H9 (cell line): ENCODE measurements around the gene KMT5B. TPM values are rescaled to one million over a fixed set of nuclear protein-coding genes. Genes with fewer than 3 reads are reported as not detected.

Experiments used
- DNase-seq: peaks from one replicate; pipeline ENCODE4 v3.0.0-alpha.2; 2017
- H2AFZ ChIP-seq: one replicate; pipeline ENCODE4 v1.6.1; 2013; ENCODE audit warnings: mild to moderate bottlenecking, low read length, control low read depth, moderate library complexity
- H2AK5ac ChIP-seq: 2 replicates; pipeline ENCODE4 v1.6.1; 2013; ENCODE audit warnings: low read length, control low read depth, mixed read lengths; ENCODE audit not compliant: insufficient read length
- H2BK120ac ChIP-seq: one replicate; pipeline ENCODE4 v1.6.1; 2013; ENCODE audit warnings: low read depth, mild to moderate bottlenecking, low read length, control low read depth, inconsistent platforms; ENCODE audit not compliant: poor library complexity, severe bottlenecking
- H2BK12ac ChIP-seq: 2 replicates; pipeline ENCODE4 v1.6.1; 2013; ENCODE audit warnings: low read length, control low read depth, mixed read lengths, low read depth; ENCODE audit not compliant: insufficient read length
- H2BK15ac ChIP-seq: 2 replicates; pipeline ENCODE4 v1.6.1; 2013; ENCODE audit warnings: low read depth, low read length, control low read depth
- H2BK20ac ChIP-seq: one replicate; pipeline ENCODE4 v1.6.1; 2013; ENCODE audit warnings: low read depth, mild to moderate bottlenecking, low read length, control low read depth, inconsistent platforms; ENCODE audit not compliant: poor library complexity, severe bottlenecking
- H2BK5ac ChIP-seq: 2 replicates; pipeline ENCODE4 v1.6.1; 2013; ENCODE audit warnings: low read length, control low read depth, mixed read lengths; ENCODE audit not compliant: insufficient read length
- H3K14ac ChIP-seq: 2 replicates; pipeline ENCODE4 v1.6.1; 2013; ENCODE audit warnings: low read length, control low read depth; ENCODE audit not compliant: insufficient read depth
- H3K18ac ChIP-seq: 2 replicates; pipeline ENCODE4 v1.6.1; 2013; ENCODE audit warnings: low read depth, mild to moderate bottlenecking, mixed read lengths, low read length, control low read depth; ENCODE audit not compliant: insufficient read length
- H3K23ac ChIP-seq: 2 replicates; pipeline ENCODE4 v1.6.1; 2013; ENCODE audit warnings: low read length, control low read depth, mixed read lengths, low read depth; ENCODE audit not compliant: insufficient read length
- H3K23me2 ChIP-seq: 2 replicates; pipeline ENCODE4 v1.6.1; 2013; ENCODE audit warnings: low read depth, mild to moderate bottlenecking, mixed read lengths, low read length, control low read depth; ENCODE audit not compliant: insufficient read length, poor library complexity, severe bottlenecking
- H3K27ac ChIP-seq: 2 replicates; pipeline ENCODE4 v1.5.1; 2013; ENCODE audit warnings: low read length, control low read depth, mixed read lengths, low read depth; ENCODE audit not compliant: insufficient read length
- H3K27me3 ChIP-seq: 2 replicates; pipeline ENCODE4 v1.6.1; 2013; ENCODE audit warnings: low read length, control low read depth, inconsistent platforms; ENCODE audit not compliant: insufficient read depth
- H3K4ac ChIP-seq: 2 replicates; pipeline ENCODE4 v1.6.1; 2013; ENCODE audit warnings: low read depth, mild to moderate bottlenecking, control low read depth, inconsistent platforms, low read length, moderate library complexity
- H3K4me1 ChIP-seq: 2 replicates; pipeline ENCODE4 v1.6.1; 2013; ENCODE audit warnings: low read length, control low read depth, inconsistent platforms; ENCODE audit not compliant: insufficient read depth
- H3K4me2 ChIP-seq: 2 replicates; pipeline ENCODE4 v1.6.1; 2013; ENCODE audit warnings: low read length, control low read depth, mixed read lengths; ENCODE audit not compliant: insufficient read length, insufficient read depth
- H3K56ac ChIP-seq: 2 replicates; pipeline ENCODE4 v1.6.1; 2013; ENCODE audit warnings: low read depth, mild to moderate bottlenecking, mixed read lengths, low read length, control low read depth; ENCODE audit not compliant: insufficient read length
- H3K79me1 ChIP-seq: 2 replicates; pipeline ENCODE4 v1.6.1; 2013; ENCODE audit warnings: low read depth, mild to moderate bottlenecking, moderate library complexity, low read length, control low read depth, inconsistent platforms; ENCODE audit not compliant: insufficient read depth, poor library complexity, severe bottlenecking
- H3K79me2 ChIP-seq: 2 replicates; pipeline ENCODE4 v1.6.1; 2013; ENCODE audit warnings: low read length, control low read depth, inconsistent platforms; ENCODE audit not compliant: insufficient read depth
- H3K9ac ChIP-seq: 2 replicates; pipeline ENCODE4 v1.6.1; 2013; ENCODE audit warnings: low read length, control low read depth, mixed read lengths; ENCODE audit not compliant: insufficient read length; ENCODE audit errors: extremely low read depth
- H3K9me3 ChIP-seq: one replicate; pipeline ENCODE4 v1.6.1; 2013; ENCODE audit warnings: low read depth, low read length, inconsistent platforms; ENCODE audit not compliant: control insufficient read depth
- H3T11ph ChIP-seq: one replicate; pipeline ENCODE4 v1.6.1; 2013; ENCODE audit warnings: mild to moderate bottlenecking, low read length, control low read depth, inconsistent platforms
- H4K20me1 ChIP-seq: one replicate; pipeline ENCODE4 v1.6.1; 2013; ENCODE audit not compliant: control insufficient read depth, insufficient read length, insufficient read depth
- H4K5ac ChIP-seq: 2 replicates; pipeline ENCODE4 v1.6.1; 2013; ENCODE audit warnings: low read depth, mild to moderate bottlenecking, mixed read lengths, low read length, control low read depth; ENCODE audit not compliant: insufficient read length
- H4K8ac ChIP-seq: replicated peaks from 2 replicates; pipeline ENCODE4 v1.6.1; 2013; ENCODE audit warnings: low read length, control low read depth, mixed read lengths, low read depth; ENCODE audit not compliant: insufficient read length
- H4K91ac ChIP-seq: 2 replicates; pipeline ENCODE4 v1.6.1; 2013; ENCODE audit warnings: low read depth, mild to moderate bottlenecking, moderate library complexity, mixed read lengths, low read length, control low read depth; ENCODE audit not compliant: insufficient read length
- H3K27ac Mint-ChIP-seq, 3 experiments: 2 replicates in 2 of 3; 3 replicates in 1 of 3; pipeline ENCODE4 v1.8.0; 2020 to 2021; ENCODE audit warnings: mixed read lengths in 3 of 3, mild to moderate bottlenecking in 1 of 3, moderate library complexity in 1 of 3
- H3K27me3 Mint-ChIP-seq: 2 replicates; pipeline ENCODE4 v1.8.0; 2021; ENCODE audit warnings: low read depth, mild to moderate bottlenecking, moderate library complexity, mixed read lengths
- H3K36me3 Mint-ChIP-seq, 3 experiments: 2 replicates in 2 of 3; 3 replicates in 1 of 3; pipeline ENCODE4 v1.8.0; 2020 to 2021; ENCODE audit warnings: low read depth in 3 of 3, mixed read lengths in 3 of 3; ENCODE audit not compliant: insufficient read depth in 1 of 3
- H3K4me1 Mint-ChIP-seq, 2 experiments: 2 replicates each; pipeline ENCODE4 v1.8.0; 2020; ENCODE audit warnings: mixed read lengths in 2 of 2
- H3K4me3 Mint-ChIP-seq, 2 experiments: 2 replicates in 1 of 2; 3 replicates in 1 of 2; pipeline ENCODE4 v1.8.0; 2020 to 2021; ENCODE audit warnings: mild to moderate bottlenecking in 2 of 2, mixed read lengths in 2 of 2, moderate library complexity in 1 of 2
- H3K9me3 Mint-ChIP-seq, 2 experiments: 2 replicates in 1 of 2; 3 replicates in 1 of 2; pipeline ENCODE4 v1.8.0; 2020; ENCODE audit warnings: mild to moderate bottlenecking in 2 of 2, mixed read lengths in 2 of 2, moderate library complexity in 1 of 2
- WGBS: extraction: QIAGEN DNeasy Blood & Tissue Kit; methylation state at CpG from one replicate; pipeline ENCODE4 v1.1.7; 2013; ENCODE audit warnings: missing lambda C conversion rate, low lambda C conversion rate, mixed read lengths; ENCODE audit not compliant: insufficient read length; ENCODE audit errors: extremely low coverage; 5-methylcytosine and 5-hydroxymethylcytosine counted together
- total RNA-seq: library from RNA; stranded (reverse); gene quantifications from 2 replicates; pipeline ENCODE4 v1.2.1, GENCODE V29; 2021
- TF ChIP-seq, protein P1 (sequence below): fragments of 200-600 bp; sonication (generic); conservative IDR thresholded peaks from 3 replicates; pipeline ENCODE4 v1.8.0; 2021; ENCODE audit warnings: antibody characterized with exemption, mild to moderate bottlenecking

Gene KMT5B
- total RNA-seq, 1 experiment from 2014 or later = 61.6 TPM

DNA sequence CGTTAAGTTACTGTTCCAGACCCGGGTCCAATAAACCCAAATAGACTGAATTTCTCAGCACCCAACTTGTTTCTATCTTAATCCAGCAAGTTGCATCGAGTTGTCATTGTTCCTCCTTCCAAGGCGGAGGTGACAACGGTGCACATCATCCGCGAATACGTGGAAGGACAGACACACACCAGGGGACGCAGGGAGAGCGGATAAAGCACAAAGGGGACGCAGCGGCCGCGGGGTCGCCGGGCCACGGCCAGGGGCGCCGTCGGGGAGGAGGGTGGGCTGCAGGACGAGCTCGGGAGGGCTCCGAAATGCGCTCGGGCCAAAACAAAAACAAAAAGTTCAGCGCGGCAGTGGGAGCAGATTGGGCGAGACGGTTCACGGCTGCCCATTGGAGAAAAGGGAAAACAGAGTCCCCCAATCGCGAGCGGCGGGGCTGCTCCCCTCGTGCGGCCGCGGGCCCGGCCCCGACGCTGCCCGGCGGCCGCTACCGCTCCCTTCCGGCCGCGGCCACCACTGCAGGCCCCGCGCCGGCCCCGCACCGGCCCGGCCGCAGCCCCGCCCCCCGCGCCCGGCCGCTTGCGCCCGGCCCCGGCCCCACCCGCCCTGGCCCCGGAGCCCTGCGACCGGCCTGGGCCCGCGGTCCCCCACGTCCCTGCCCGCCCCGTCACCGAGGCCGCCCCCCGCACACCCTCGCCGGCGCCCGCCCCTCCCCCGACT lies 518 bp downstream of the KMT5B start:
- no peak overlapping the region for H3T11ph ChIP-seq
- no peak overlapping the region for H2AK5ac ChIP-seq
- H3K9ac ChIP-seq = peak overlapping the region; percentile 60
- peak overlapping the region; percentile 57 for H3K4me2 ChIP-seq
- no peak overlapping the region for H3K23ac ChIP-seq
- no peak overlapping the region for H3K56ac ChIP-seq
- TF ChIP-seq, protein P1, sequence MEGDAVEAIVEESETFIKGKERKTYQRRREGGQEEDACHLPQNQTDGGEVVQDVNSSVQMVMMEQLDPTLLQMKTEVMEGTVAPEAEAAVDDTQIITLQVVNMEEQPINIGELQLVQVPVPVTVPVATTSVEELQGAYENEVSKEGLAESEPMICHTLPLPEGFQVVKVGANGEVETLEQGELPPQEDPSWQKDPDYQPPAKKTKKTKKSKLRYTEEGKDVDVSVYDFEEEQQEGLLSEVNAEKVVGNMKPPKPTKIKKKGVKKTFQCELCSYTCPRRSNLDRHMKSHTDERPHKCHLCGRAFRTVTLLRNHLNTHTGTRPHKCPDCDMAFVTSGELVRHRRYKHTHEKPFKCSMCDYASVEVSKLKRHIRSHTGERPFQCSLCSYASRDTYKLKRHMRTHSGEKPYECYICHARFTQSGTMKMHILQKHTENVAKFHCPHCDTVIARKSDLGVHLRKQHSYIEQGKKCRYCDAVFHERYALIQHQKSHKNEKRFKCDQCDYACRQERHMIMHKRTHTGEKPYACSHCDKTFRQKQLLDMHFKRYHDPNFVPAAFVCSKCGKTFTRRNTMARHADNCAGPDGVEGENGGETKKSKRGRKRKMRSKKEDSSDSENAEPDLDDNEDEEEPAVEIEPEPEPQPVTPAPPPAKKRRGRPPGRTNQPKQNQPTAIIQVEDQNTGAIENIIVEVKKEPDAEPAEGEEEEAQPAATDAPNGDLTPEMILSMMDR = peak; percentile 37; the same call in 1 of the 3 replicates
- H3K79me1 ChIP-seq = no peaks in the 10 kb centered on the region
- H3K9me3 ChIP-seq = no peaks in the 10 kb centered on the region
- peaks cover 0 to 1% of the 10 kb centered on the region in 2 experiments; a peak in 2 of 5 replicates for H3K9me3 Mint-ChIP-seq
- peaks cover 24% of the 10 kb centered on the region; the same call in 1 of the 2 replicates for H3K79me2 ChIP-seq
- H3K27me3 ChIP-seq = no peaks in the 10 kb centered on the region
- no peak overlapping the region for H2BK5ac ChIP-seq
- H3K23me2 ChIP-seq = peaks cover 6% of the 10 kb centered on the region
- H2BK20ac ChIP-seq = no peak overlapping the region
- H3K18ac ChIP-seq = peak overlapping the region; percentile 32
- no peak overlapping the region for H2BK15ac ChIP-seq
- peaks cover 11% of the 10 kb centered on the region for H3K27me3 Mint-ChIP-seq
- WGBS = no CpG with 5 or more reads among the region's 80 CpGs
- H4K8ac ChIP-seq = no peak overlapping the region
- H3K4me1 ChIP-seq = peaks cover 2% of the 10 kb centered on the region; the same call in 1 of the 2 replicates
- H2BK120ac ChIP-seq = no peak overlapping the region
- peaks cover 0 to 3% (median 1%) of the 10 kb centered on the region in 3 experiments; a peak in 2 of 7 replicates for H3K36me3 Mint-ChIP-seq
- DNase-seq = peak; percentile 72
- no peak overlapping the region for H4K91ac ChIP-seq
- H3K4ac ChIP-seq = no peak overlapping the region
- no peak overlapping the region for H2BK12ac ChIP-seq
- H4K20me1 ChIP-seq = no peaks in the 10 kb centered on the region
- H3K4me3 Mint-ChIP-seq = peak overlapping the region; percentile 91 to 95
- no peak overlapping the region for H3K27ac ChIP-seq
- peak overlapping the region; percentile 74 for H3K14ac ChIP-seq
- H4K5ac ChIP-seq = no peak overlapping the region
- H2AFZ ChIP-seq = no peak overlapping the region
- H3K4me1 Mint-ChIP-seq = peaks cover 38 to 47% of the 10 kb centered on the region in 2 experiments
- H3K27ac Mint-ChIP-seq = peak overlapping the region; percentile 96 to 98 (median 96)
